Heart right ventricle (tissue), 16 donors: ENCODE data around the gene OR1K1. TPM values are rescaled to one million over a fixed set of nuclear protein-coding genes. Genes with fewer than 3 reads are reported as not detected.
A peak's percentile ranks its signal among the peaks of the same experiment; 100 is the strongest.

Experiments
- ATAC-seq, 8 donors: fragments of 200-7000 bp; cut with Tn5 transposase; one replicate each; pipeline ENCODE4 v1.9.1; 2020; ENCODE audit warnings: mild to moderate bottlenecking in 8 of 8, moderate library complexity in 8 of 8, moderate number of reproducible peaks in 1 of 8
- DNase-seq, 2 donors: peaks; one replicate each; pipeline ENCODE4 v3.0.0-alpha.2; 2020
- H3K27ac ChIP-seq, 10 donors: fragments of 200-600 bp; sonication (generic) in 2 of 10; one replicate each; pipeline versions ENCODE4 v1.5.0 to v1.8.0; 2020 to 2022; ENCODE audit warnings: mild to moderate bottlenecking in 3 of 10
- H3K27me3 ChIP-seq, 7 donors: fragments of 200-600 bp; one replicate each; pipeline ENCODE4 v1.8.0; 2021 to 2022; ENCODE audit warnings: mild to moderate bottlenecking in 2 of 7
- H3K36me3 ChIP-seq, 9 donors: fragments of 200-600 bp; sonication (generic) in 1 of 9; one replicate each; pipeline versions ENCODE4 v1.5.0 to v1.8.0; 2020 to 2022; ENCODE audit warnings: mild to moderate bottlenecking in 2 of 9
- H3K4me1 ChIP-seq, 9 donors: fragments of 200-600 bp; sonication (generic) in 1 of 9; one replicate each; pipeline versions ENCODE4 v1.5.0 to v1.8.0; 2020 to 2022; ENCODE audit warnings: mild to moderate bottlenecking in 4 of 9
- H3K4me3 ChIP-seq, 10 donors: fragments of 200-600 bp; sonication (generic) in 2 of 10; one replicate each; pipeline versions ENCODE4 v1.5.0 to v1.8.0; 2020 to 2022; ENCODE audit warnings: mild to moderate bottlenecking in 7 of 10, moderate library complexity in 2 of 10
- H3K9me3 ChIP-seq, 11 donors: fragments of 200-600 bp in 10 of 11; sonication (generic) in 2 of 11; one replicate each; pipeline versions ENCODE4 v1.5.0 to v1.8.0; 2013 to 2022; ENCODE audit warnings: mild to moderate bottlenecking in 2 of 11, control low read depth in 1 of 11, moderate library complexity in 1 of 11
- WGBS, 2 donors: extraction: QIAGEN DNeasy Blood & Tissue Kit; methylation state at CpG; one replicate each; pipeline ENCODE4 v1.1.7; 2013; ENCODE audit warnings: inconsistent platforms in 1 of 2; 5-methylcytosine and 5-hydroxymethylcytosine counted together
- intact Hi-C, 10 donors: fragments of 100-400 bp; cut with DNase I; formaldehyde crosslinking; loops; one replicate each; pipeline versions ENCODE4 v1.11.1 to v1.14.2; 2022
- polyA plus RNA-seq, 2 donors: library from polyadenylated mRNA; stranded (reverse); fragments of 200-250 nt; gene quantifications; one replicate each; pipeline ENCODE4 v1.2.3, GENCODE V29; 2013
- total RNA-seq, 10 donors: library from RNA; stranded (reverse); fragmentation: NEBNext Ultra II Directional in 3 of 10; extraction: Animal tissue kit (Norgen Biotek cat#: 25700) in 3 of 10; gene quantifications; one replicate each; pipeline versions ENCODE4 v1.2.1 to v1.2.4, GENCODE V29; 2021 to 2023
- TF ChIP-seq, protein P1 (sequence below), 9 donors: fragments of 200-600 bp; sonication (generic) in 2 of 9; IDR thresholded peaks; one replicate each; pipeline versions ENCODE4 v1.5.0 to v1.8.0; 2021 to 2022; ENCODE audit warnings: antibody characterized with exemption in 9 of 9, mild to moderate bottlenecking in 5 of 9, moderate library complexity in 1 of 9
- donor health status: Arrhythmogenic right ventricular cardiomyopathy.
- donor health status: ischemic (EF 13 %, LVEDD 7.1; RV severe dilation, severe dysfunction).
- donor health status: healthy with polysubstance abuse.
- donor health status: DM: no; HTN: yes; CAD: no.
- donor health status: DM: no; HTN: no; CAD: no.
- donor health status: ischemic (EF 25% LVEDD 6.9; RV normal size, moderate dysfunction).
- donor health status: ischemic (EF 25% LVEDD 5.7; RV mildly dilated, moderate dysfunction).
- donor health status: healthy.
- donor health status: DM: yes; HTN: yes; CAD: no.
- donor health status: Ischemic cardiomyopathy.
- donor health status: ischemic (EF 35%, LVEDD 5.7; RV mildly dilated, moderate dysfunction).
- donor health status: nonischemic (EF 11% LVEDD 7.7; RV severe dilation, severe dysfunction).
- donor health status: DM: yes; HTN: yes; CAD: no.
- donor health status: PGD.
- donor health status: ischemic (EF 29% LVEDD 5.4; RV normal size, mild dysfunction).
- donor health status: nonischemic (EF 23%, LVEDD 6.1; RV moderate dilation, normal function).

Gene OR1K1
- total and polyA plus RNA-seq, 12 donors = not detected

DNA sequence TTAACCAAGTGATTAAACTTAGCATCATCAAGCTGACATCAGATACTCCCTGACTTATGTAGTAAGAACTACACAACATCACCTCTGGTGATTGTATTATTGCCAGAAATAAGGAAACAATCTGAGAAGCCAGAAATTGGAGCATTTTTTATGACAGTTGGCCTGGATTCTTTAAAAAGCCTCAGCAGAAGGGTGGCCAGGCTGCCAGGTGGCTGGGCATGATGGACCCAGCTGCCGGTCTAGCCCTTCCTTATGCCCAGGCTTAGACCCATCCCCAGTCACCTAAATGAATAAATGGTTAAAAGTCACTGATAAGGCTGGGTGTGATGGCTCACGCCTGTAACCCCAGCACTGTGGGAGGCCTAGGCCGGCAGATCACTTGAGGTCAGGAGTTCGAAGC is 12.8 kb downstream of the OR1K1 start:
- H3K27ac ChIP-seq = no peak overlapping the region
- intact Hi-C loops = loop anchor here in 8 of 10 donors (5.0 to 10.0 kb wide), 6 partner anchors 52 to 718 kb away; partner anchors contain the start of gene TTLL11 (in 3 of the 8)
- no peak for DNase-seq
- no peak for ATAC-seq
- peaks cover 0 to 20% (median 6%) of the 10 kb centered on the region in 9 donors for H3K4me1 ChIP-seq
- H3K27me3 ChIP-seq = no peaks in the 10 kb centered on the region
- peaks cover 0 to 22% (median 0%) of the 10 kb centered on the region in 9 donors for H3K36me3 ChIP-seq
- TF ChIP-seq, protein P1, sequence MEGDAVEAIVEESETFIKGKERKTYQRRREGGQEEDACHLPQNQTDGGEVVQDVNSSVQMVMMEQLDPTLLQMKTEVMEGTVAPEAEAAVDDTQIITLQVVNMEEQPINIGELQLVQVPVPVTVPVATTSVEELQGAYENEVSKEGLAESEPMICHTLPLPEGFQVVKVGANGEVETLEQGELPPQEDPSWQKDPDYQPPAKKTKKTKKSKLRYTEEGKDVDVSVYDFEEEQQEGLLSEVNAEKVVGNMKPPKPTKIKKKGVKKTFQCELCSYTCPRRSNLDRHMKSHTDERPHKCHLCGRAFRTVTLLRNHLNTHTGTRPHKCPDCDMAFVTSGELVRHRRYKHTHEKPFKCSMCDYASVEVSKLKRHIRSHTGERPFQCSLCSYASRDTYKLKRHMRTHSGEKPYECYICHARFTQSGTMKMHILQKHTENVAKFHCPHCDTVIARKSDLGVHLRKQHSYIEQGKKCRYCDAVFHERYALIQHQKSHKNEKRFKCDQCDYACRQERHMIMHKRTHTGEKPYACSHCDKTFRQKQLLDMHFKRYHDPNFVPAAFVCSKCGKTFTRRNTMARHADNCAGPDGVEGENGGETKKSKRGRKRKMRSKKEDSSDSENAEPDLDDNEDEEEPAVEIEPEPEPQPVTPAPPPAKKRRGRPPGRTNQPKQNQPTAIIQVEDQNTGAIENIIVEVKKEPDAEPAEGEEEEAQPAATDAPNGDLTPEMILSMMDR (IDR thresholded peaks at IDR 0.05) = no peak
- H3K9me3 ChIP-seq = no peaks in the 10 kb centered on the region
- 81 to 83% methylated on average over 4 of the region's 4 CpGs for WGBS, 2 donors
- no peak overlapping the region for H3K4me3 ChIP-seq

DNA sequence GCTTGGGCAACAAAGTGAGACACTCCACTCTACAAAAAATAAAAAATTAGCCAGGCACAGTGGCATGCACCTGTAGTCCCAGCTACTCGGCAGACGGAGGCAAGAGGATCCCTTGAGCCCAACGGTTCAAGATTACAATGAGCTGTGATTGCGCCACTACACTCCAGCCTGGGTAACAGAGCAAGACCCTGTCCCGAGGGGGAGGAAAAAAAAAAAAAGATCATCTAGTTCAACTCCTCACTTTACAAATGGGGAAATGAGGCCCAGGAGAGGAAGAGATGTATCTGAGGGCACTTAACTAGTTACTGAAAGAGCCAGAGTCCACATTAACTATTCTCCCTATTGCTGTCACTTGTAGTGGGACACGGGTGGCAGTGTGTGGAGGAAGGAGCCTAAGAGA is 14.6 kb downstream of the OR1K1 start:
- WGBS, 2 donors = 70 to 72% methylated on average over 6 of the region's 6 CpGs
- Histone ChIP-seq H3K27ac (no peak overlapping the region), H3K9me3 (no peaks in the 10 kb centered on the region), H3K4me3 (no peak overlapping the region), H3K36me3 (peaks cover 0 to 35% (median 0%) of the 10 kb centered on the region in 9 donors), H3K4me1 (peaks cover 0 to 27% (median 14%) of the 10 kb centered on the region in 9 donors), H3K27me3 (no peaks in the 10 kb centered on the region)
- ATAC-seq = no peak
- TF ChIP-seq, protein P1 (IDR thresholded peaks at IDR 0.05) = no peak
- DNase-seq = no peak
- intact Hi-C loops = loop anchor here in 8 of 10 donors (5.0 to 10.0 kb wide), 6 partner anchors 50 to 720 kb away; partner anchors contain the start of gene TTLL11 (in 3 of the 8)

DNA sequence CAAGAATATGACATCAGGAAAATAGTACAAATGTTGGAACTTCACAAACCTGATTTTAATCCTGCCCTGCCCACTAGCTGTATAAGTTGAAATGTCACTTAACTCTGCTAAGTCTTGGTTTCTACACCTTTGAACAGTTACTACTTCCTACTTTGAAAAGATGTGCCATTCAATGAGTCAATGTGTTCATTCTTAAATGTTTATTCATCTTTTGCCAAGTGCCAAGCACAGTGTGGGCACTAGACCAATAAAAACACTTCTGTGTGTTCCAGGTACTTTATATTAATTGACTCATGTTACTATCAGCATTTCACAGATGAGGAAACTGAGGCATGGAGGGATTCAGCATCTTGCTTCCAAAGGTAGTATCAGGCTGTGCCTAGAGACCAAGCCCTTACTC is 15.6 kb downstream of the OR1K1 start:
- TF ChIP-seq, protein P1 (IDR thresholded peaks at IDR 0.05) = no peak
- ATAC-seq (no peak), DNase-seq (no peak)
- intact Hi-C loops = loop anchor here in 4 of 10 donors (10.0 kb wide), 4 partner anchors 49 to 721 kb away; partner anchors contain the start of gene TTLL11 (in 3 of the 4)
- peak overlapping the region in 9 of 10 donors; percentile 2 to 73 (median 62) for H3K27ac ChIP-seq
- H3K4me3 ChIP-seq = peak overlapping the region in 2 of 10 donors; percentile 23 to 25
- H3K36me3 ChIP-seq = peaks cover 0 to 45% (median 0%) of the 10 kb centered on the region in 9 donors
- H3K27me3 ChIP-seq = no peaks in the 10 kb centered on the region
- H3K9me3 ChIP-seq = no peaks in the 10 kb centered on the region
- H3K4me1 ChIP-seq = peaks cover 0 to 33% (median 18%) of the 10 kb centered on the region in 9 donors

DNA sequence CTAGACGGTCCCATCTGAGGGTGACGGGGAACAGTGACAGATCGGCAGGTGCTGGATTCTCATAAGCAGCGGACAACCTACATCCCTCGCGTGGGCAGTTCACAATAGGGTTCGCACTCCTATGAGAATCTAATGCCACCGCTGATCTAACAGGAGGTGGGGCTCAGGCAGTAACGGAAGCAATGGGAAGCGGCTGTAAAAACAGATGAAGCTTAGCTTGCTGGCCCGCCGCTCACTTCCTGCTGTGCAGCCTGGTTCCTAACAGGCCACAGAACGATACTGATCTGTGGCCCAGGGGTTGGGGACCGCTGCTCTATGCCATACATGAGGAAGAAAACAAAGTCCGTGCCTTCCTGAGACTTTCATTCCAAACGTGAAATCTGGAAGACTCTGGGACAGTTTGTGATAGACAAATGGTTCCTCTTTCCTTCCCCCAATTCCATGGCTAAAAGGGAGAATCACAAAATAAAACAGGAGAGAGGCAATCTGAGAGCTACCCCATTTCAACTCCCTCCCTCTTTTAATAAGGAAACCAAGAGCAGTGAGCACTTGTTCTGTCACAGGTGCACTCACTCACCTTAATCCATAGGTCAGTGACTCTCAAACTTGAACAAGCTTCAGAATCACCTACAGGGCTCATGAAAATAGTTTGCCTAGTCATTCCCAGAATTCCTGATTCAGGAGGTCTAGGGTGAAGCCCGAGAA is 16.4 kb downstream of the OR1K1 start:
- 56 to 66% methylated on average over 17 of the region's 17 CpGs for WGBS, 2 donors
- ATAC-seq (peak; percentile 53 to 89 (median 84)), DNase-seq (peak; percentile 41 to 66)
- Histone ChIP-seq H3K36me3 (peaks cover 0 to 52% (median 0%) of the 10 kb centered on the region in 9 donors), H3K27me3 (no peaks in the 10 kb centered on the region), H3K4me3 (peak overlapping the region in 3 of 10 donors; percentile 19 to 25 (median 23)), H3K27ac (peak overlapping the region in 9 of 10 donors; percentile 2 to 73 (median 62)), H3K9me3 (no peaks in the 10 kb centered on the region), H3K4me1 (peaks cover 0 to 41% (median 25%) of the 10 kb centered on the region in 9 donors)
- intact Hi-C loops = loop anchor here in 4 of 10 donors (10.0 kb wide), 4 partner anchors 48 to 722 kb away; partner anchors contain the start of gene TTLL11 (in 3 of the 4)
- TF ChIP-seq, protein P1 (IDR thresholded peaks at IDR 0.05) = no peak
